Breast epithelium (tissue), 3 donors: ENCODE results near the gene RPS3A.

ENCODE experiments used
- CTCF ChIP-seq, 3 donors: fragments of 450-650 bp; IDR thresholded peaks; one replicate each; pipeline ENCODE4 v1.5.1; 2016 to 2017; ENCODE audit warnings: antibody characterized with exemption in 3 of 3, mild to moderate bottlenecking in 3 of 3, moderate library complexity in 3 of 3
- POLR2A ChIP-seq: fragments of 450-650 bp; IDR thresholded peaks from one replicate; pipeline ENCODE4 v1.6.1; 2016; ENCODE audit warnings: antibody characterized with exemption, mild to moderate bottlenecking, moderate library complexity
- POLR2AphosphoS5 ChIP-seq, 3 donors: sonication (generic); formaldehyde crosslinking; IDR thresholded peaks; one replicate each; pipeline ENCODE4 v1.6.1; 2017; ENCODE audit warnings: antibody characterized with exemption in 3 of 3

DNA sequence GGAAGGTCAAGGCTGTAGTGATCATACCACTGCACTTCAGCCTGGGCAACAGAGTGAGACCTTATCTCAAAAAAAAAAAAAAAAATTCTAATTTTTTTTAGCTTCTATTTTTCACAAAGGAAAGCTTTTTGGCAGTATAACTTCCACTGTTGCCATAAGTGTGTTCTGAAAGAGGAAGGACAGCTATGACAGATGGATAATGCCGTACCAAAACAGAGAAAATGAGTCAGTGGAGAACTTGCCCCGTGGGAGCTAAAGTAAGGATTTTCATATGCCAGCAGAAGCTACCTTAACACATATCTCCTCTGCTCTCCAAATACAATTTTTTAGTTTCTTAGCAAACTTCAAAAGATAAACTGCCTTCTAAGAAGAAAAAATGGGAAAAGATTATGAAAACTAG, 43.7 kb downstream of the RPS3A start:
- TF ChIP-seq CTCF (IDR thresholded peaks at IDR 0.05) (no peak), POLR2A (no peak), POLR2AphosphoS5 (IDR thresholded peaks at IDR 0.05) (no peak)
